HG03066 (cell line): ENCODE data around the gene TFR2.

Source experiments
- ATAC-seq: cut with Tn5 transposase; IDR thresholded peaks from one replicate; pipeline ENCODE4 v1.9.1; 2021; ENCODE audit warnings: low read depth; ENCODE audit not compliant: unreplicated experiment

Gene TFR2

DNA sequence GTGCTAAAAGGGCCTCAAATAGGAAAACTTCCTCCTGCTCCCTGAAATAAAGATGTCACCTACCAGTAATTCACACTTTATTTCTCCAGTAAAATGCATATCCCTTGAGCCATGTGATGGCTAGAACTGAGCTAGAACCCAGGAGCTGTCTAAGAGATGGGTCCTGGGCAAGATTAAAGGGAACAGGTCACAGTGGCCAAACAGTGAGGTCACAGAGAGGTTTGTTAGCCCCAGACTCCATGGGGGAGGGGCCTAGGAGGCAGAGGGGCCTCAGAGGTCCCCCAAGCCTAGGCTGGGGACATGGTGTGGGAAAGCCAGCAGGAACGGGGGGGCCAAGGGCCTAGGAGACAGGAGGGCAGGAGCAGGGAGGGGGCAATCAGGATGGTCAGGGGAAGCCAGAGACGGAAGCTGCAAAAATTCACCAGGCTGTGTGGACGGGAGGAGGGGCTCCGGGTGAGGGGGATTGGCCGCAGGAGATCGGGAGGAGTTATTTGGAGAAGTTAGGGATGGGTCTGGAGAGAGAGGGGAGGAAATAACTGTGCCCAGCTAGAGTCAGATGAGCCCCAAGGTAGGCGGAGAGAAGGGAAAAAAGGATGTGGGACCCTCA lies 51.9 kb downstream of the TFR2 start:
- ATAC-seq, result no peak

DNA sequence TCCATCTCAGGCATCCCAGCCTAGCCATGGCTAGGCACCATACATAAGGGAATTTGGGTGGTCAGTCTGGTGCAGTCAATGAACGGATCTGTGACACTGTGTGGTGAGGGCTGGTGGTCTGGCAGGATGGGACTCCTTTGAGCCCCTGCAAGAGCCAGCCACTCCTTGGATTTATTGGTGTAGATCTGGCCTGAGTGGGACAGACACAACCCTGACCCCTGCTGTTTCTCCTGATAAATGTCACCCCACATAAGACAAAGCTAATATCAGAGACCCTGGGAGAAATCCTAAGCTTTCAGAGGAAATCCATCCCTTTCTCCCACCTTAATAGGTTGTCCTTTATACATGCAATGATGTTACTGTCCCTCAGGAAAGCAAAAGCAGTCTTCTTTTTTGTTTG lies 52.9 kb downstream of the TFR2 start:
- no peak for ATAC-seq

DNA sequence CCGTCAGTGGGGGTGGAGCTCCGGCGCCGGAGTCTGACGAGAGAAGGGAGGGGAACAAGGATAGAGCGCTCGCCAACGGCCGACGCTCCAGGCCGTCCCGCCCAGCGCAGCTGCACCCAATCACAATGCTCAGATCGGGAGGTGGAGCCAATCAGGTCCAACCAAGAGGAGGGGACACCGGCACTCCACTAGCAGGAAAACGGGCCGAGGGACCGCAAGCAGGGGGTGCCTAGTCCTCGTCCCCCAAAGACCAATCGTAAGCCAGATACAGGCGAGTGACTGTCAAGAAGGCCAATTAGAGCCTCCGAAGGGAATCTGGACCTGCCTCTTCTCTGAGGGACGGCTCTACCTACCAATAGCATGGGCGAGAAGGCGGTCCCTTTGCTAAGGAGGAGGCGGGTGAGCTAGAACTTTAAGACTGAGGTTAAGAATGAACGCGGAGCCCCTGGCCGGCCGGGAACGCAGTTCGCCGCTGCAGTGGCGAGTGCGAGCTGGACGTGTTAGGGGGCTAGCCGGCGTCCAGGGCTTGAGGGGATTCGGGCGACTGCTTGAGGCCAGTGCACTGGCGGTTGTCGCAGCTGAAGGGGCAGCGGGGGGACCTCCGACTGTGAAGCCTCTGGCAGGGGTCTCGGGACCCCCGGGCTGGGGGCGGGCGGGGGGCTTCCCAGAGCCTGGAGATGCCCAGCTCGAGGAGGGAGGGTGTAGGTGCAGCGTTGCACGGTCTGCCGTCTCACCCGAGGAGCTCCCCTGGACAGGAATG lies 54.9 kb downstream of the TFR2 start, which contains the start of gene FBXO24:
Gene FBXO24, plus strand, starts transcription at position 63 of the 760 bp plus-strand sequence. Its CDS starts 298 bp downstream, at position 361.
- peak; percentile 77 for ATAC-seq

DNA sequence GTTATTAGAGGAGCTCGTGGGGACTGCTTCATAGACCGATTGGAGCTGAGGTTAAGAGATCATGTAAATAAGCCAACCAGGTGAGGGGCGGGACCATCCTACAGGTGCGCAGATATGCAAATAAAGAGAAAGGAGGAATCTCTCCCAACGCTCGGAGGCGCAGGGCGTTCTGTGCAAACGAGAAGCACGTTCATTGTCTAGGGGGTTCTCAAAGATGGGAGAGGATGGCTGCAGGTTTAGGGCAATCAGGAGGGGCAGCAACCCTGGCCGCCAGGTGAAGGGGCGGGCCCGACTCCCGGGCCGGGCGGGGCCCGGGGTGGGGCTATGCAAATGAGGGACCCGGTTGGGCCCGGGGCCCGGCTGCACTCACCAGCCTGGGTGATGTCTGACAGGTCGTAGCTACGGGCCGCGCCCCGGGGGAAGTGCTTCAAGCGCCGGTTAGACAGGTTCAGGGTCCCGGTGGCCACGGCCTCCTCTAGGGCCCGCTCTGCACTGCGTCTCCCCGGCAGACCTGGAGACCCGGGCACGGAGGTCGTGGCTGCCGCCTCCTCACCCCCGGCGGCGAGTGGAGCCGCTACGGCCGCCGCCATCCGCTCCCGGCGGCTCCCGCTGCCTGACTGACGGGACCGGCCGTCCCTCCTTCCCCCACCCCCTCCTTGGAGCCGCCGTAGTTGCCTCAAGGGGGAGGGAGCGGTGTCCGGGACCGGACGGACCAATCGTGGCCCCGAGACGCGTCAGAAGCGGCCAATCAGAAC lies 55.7 kb downstream of the TFR2 start, which contains the start of gene LRCH4:
Gene LRCH4, minus strand, starts transcription at position 619 of the 755 bp plus-strand sequence. Its CDS starts 29 bp downstream, at position 590.
- peak; percentile 27 for ATAC-seq

DNA sequence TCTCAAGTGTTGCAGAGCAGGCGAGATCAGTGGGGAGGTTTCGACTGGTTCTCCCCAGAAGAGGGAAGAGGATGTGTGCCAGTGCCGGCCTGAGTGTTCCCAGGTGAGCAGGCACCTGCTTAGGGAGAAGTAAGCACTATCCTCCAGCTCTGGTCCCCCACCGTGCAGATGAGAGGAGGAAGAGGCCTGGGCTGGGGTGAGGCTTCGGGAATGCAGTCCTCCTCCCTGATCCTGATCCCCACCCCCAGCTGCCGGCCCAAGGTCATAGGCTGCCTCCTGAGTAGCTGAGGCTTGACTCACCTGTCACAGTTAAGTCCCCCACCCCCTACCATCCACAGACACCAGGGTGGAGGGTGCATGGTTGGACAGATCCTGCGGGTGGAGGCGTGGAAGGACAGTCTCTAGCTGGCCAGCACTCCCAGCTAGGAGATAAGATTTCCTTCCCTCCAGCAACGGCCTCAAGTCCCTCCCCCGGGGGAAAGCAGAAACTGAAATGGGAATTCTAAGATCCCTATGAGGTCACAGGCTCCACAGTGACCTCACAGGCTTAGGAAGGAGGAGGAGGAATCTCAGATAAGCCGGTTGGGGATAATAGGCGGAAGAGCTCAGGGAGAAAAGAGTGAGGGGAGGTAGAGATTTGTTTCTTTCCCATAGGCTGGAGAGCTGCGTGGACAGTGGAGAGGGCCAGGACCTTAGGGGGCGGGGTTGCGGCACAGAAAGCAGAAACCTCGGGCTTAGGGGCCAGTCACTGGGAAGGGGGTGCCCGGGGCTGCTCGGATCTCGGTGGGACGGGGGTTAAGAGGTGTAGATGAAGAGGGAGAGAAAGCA lies 56.5 kb downstream of the TFR2 start:
- no peak for ATAC-seq

DNA sequence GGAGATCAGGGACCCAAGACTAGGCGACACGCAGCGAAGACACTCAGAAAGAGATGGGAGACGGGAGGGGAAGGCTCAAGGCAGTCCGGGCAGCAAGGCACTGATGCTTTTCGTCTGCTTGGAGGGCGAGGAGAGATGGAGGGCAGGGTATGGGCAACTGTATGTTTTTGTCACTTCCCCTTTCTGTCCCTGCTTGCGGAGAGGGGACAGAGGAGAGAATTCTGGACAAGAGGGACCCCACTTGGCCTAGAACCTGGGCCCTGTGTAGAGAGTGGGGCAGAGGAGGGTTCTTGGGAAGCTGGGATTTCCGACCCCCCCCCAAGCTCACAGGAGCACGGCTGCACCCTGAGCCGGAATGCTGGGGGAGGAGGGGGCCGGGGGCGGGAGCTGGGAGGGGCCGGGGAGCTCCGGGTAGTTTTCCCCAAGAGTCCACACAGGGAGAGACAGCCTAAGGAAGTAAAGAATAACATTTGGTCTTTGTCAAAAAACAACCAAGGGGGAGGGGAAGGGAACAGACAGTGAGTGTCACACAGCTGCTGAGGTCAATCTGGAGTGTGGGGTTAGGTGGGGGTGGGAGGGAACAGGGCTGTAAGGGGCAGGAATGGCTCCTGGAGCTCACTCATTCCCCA lies 57.2 kb downstream of the TFR2 start:
- ATAC-seq, result no peak

DNA sequence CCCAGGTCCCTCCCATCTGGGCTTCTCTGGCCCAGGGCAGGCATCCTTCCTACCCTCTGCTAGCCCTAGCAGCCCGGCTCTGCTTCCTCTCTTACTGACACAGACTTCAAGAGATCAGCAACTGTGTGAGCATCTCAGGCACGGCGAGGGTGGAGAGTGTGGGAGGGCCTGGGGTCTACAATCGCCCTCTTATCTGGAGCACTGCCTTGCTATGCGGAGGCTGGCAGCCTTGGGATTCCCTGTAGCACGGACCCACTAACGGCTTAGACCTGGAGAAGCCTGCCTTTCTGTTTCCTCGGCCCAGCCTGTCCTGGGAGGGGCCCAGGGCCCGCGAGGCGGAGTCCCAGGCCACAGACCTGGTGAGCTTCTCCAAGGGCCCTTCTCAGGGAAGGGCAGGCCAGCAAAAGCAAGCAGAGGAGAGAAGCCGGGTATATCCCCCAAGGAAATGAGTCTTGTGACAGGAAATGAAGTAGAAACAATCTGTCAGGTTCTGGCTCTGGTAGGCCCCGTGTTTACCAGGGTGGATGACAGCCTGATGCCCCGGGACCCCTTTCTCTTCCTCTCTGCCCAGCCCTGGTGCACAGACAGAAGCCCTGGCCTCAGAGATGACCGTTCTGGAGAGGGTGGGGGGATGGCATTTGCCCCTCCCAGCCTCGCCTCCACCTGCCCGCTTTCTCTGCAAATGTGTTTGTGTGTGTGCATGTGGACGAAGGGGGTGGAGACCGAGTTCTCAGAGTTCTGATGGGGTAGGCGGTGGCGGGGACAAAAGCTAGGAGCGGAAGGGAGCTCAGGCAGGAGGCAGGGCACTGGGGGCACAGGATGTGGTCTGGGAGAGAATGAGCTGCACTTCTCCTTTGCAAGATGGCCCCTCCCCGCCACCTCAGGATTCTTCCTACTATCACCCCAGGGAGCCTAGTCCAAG lies 58.0 kb downstream of the TFR2 start:
- ATAC-seq, result no peak

DNA sequence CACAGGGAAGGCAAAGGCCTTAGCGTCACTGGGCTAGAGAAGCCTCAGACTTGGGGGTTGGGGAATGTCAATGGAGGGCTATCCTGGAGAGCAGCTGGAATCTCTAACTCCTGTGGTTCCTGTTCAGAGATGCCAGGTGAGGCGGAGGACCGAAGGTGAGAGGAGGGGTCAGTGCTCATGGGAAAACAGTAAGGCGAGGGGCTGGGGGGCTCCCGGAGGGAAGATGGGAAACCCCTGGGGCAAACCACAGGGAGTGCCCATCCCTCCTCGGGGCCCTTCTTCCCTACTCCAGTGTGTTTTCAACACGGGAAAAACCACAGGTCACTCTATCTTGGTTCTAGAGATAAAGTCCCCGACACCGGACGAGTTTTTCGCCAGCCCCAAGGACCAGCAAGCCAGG lies 58.7 kb downstream of the TFR2 start:
- ATAC-seq, result no peak

DNA sequence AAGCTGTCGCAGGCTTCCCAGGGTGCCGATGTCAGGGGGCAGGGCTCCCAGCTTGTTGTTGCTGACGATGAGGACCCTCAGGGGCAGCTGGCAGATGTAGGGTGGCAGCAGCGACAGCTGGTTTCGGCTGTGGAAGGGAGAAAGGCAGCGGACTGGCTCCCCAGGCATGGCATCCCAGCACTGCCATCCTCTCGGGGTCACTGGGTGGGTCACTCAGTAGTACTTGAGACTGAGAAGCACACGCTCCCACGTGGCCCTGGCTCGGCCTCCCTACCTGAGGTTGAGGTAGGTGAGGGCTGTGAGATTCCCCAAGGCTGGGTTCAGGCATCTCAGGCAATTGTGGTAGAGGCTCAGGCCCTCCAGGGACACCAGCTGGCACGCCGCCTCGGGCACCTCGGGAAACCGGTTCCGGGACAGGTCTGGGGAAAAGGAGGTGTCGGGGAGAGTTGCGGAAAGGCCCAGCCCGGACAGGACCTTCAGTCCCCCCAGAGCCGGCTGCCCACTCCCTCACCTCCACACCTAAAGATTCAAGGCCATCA lies 59.2 kb downstream of the TFR2 start:
- no peak for ATAC-seq

DNA sequence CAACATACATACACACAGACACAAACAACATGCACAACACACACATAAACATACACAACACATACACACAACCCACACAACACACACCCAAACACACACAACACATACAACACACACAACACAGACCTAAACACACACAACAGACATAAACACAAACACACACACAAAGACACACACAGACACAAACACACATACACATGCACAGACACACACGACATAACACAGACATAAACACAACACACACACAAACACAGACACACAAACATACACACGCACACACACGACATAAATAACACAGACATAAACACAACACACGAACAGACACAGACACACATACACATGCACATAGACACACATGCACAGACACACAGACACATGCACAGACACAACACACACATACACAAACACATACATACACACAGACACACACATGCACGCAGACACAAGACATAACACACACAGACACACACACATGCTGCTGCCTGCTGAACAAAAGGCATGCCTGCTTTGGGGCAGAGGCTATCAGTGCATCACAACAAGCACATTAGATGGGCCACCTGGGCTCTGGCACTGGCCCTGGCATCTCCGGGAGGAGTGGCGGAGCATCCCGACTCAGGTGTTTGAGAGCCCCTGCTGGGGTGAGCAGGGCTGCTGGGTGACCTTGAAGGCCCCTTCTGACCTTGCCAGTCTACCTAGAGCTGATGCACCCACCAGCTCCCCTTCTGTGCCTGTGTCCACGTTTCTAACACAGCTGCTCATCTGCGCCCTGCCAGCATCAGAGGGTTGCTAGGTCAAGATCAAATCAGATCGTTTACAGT lies 60.7 kb downstream of the TFR2 start:
- ATAC-seq, result no peak

DNA sequence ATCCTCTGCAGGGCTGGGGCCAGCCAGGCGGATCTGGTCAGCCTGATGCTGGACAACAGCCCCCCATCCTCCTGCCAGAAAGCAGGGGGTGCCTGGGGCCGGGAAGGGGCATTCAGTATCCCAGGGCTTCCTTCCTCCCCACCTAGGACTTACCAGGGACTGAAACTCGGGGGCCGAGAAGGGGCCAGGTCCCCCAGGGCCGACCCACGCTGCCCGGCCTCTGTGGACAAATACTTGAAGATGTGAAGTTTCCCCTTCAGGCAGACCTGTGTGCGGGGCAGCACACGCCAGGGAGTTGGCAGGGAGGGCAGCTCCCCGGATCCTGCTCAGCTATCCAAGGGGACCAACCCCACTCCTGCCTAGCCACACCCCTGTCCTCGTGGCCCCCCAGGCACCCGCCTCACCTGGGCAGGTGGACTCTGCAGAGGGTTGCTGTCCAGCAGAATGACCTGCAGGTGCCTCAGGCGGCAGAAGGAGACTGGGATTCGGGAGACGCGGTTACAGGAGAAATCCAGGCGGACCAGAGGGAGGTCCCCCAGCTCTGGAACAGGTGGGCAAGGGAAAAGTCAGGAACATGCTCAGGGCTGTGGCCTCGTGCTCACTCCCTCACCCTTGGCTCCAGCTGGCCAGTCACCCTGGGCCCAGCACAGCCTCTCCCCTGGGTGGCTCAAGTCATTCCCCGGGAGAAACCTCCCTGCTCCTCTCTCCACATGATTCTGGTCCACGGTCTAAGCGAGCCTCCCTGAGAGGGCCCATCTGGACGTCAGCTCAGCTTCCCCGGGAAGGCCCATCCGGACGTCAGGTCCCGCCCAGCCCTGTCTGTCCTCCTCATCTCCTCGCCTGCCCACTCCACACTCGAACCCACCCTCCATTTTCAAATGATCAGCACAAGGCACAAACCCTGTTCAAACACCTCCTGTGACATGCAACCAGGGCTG lies 62.8 kb downstream of the TFR2 start:
- no peak for ATAC-seq

DNA sequence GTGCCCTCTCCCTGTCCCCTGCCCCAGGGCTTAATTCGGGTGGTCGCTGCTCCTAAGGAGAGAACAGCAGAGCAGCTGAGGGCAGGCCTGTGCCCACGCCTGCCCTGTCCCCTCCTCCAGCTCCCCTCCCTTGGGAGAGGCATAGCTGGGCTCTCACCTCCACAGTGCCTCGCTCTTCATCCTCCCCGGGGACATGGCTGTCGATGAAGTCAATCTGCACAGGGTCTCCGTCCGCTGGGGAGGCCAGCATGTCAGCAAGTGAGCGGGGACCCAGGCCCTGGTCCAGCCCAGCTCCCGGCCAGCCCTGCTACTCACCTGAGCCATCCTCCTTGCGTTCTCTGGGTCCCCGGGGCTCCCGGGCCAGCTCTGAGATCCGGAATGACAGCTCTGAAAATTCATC lies 63.8 kb downstream of the TFR2 start:
- no peak for ATAC-seq

DNA sequence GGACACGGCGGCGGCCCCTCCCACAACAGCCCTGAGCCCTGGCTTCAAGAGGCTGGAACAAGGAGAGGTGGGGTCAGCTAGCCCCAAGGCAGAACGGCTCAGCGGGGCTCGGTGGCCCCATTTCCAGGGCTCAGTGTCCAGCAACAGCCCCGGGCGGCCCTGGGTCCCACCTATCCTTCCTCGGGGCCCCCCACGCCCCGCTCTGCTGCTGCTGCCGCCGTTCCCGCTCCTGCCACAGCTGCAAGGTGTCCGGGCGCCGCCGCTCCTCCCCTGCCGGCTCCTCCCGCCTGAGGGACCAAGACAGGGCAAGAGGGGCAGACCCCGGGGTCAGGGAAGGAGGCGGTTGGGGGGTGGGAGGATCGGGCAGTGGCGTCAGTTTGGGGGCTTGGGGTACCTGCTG lies 64.2 kb downstream of the TFR2 start:
- no peak for ATAC-seq

DNA sequence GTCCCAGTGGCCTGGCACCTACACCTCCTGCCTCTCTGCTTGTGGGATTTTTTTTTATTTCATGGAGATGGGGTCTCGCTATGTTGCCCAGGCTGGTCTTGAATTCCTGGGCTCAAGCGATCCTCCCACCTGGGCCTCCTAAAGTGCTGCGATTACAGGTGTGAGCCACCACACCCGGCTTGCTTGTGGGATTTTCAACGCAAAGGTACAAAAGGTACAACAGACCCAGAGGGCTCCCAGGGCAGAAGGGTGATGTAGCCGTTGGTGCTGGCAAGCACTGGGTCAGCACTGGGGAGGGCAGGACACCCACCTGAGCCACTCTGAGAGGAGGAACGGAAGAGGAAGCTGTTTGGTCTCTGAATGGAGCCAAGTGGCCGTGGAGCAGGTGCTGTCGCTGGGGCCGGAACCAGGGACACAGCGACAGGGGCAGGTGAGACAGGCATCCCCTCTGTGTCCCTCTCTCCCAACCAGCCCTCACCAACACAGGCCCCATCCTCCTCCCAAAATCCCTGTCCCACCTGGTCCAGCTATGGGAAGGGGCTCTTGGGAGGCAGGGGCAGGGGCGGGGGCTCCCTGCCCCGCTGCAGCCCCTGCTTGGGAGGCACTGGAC lies 64.9 kb downstream of the TFR2 start:
- no peak for ATAC-seq

DNA sequence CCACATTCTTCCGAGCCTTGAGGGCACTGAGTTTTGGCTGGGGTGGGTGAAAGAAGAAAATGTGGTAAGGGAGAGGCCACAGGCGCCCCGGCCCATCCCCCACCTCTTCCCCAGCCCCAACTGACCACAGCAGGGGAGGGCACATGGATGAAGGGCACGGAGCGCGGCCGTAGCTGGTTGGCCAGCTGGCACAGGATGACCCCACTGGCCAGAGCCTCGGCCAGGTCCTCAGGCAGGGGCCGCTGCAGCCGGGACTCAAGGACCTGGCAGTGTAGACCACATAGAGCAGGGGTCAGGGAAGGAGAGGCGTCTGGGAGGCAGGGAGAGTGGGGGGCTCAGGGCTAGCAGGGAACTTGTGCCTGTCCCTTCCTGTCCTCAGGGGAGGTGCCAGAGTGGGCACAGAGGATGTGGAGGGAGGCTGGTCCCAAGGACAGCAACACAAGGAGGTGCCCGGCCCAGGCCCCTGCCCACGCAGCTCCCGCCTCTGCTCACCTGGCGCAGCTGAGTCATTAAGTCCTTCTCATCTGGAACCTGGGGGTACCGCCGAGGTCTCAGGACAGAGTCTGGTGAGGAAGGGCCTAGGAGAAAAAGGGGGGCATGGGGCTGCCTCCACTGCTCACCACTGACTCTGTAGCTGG lies 65.5 kb downstream of the TFR2 start:
- ATAC-seq, result no peak

DNA sequence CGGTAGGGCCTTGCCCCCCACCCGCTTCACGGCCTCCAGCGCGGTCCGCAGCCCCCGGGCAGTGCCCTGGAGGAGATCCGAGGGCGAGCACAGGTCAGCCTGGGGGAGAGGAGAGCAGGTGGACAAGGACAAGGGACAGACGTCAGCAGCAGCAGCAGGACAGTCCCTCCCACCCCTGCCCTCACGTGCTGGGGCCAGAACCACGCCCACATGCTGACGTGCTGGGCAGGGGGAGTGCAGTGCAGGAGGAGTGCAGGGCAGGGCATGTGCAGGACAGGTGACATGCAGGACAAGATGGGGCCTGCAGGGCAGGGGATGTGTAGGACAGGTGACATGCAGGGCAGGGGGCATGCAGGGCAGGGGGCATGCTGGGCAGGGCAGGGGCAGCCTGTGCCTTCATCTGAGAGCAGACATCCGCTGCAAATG lies 66.1 kb downstream of the TFR2 start:
- no peak for ATAC-seq
